ENCODE data around the gene ADGRL2. TPM values are rescaled to one million over a fixed set of nuclear protein-coding genes. Genes with fewer than 3 reads are reported as not detected.

ADGRL2 gene
- total RNA-seq, 4 donors from 2014 or later = 110 to 180 (median 154) TPM

DNA sequence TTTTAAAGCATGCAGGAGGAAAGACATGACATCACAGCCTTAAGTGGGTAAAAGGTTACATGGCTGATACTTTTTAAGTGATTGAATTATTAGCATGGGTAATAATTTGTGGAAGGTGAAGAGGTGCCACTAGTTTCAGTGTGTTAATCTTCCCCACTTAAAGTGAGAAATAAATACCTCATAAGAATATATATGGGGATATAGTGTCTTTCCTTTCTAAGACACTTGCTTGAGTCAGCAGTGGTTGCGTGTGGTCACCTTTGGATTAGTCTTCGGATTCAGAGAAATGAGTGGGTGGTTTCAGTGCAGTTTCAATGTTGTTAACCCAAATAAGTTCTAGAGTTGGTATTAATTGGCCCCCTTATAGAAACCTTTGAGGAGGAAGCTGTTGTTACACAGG lies 94.1 kb downstream of the ADGRL2 start:
- H3K4me1 ChIP-seq = peaks cover 23 to 28% of the 10 kb centered on the region in 2 donors
- no peak for DNase-seq
- intact Hi-C loops (cut with DNase I) = no loop called here
- 83 to 97% methylated on average over 2 of the region's 2 CpGs for WGBS, 2 donors
- no peaks in the 10 kb centered on the region for H3K36me3 ChIP-seq
- H3K9me3 ChIP-seq = no peaks in the 10 kb centered on the region
- H3K27ac ChIP-seq = no peak overlapping the region
- H3K27me3 ChIP-seq = no peaks in the 10 kb centered on the region
- H3K4me3 ChIP-seq (replicated peaks in 1 of 3) = no peak overlapping the region
- TF ChIP-seq POLR2A (IDR thresholded peaks at IDR 0.05) = no peak
- TF ChIP-seq, protein P1, sequence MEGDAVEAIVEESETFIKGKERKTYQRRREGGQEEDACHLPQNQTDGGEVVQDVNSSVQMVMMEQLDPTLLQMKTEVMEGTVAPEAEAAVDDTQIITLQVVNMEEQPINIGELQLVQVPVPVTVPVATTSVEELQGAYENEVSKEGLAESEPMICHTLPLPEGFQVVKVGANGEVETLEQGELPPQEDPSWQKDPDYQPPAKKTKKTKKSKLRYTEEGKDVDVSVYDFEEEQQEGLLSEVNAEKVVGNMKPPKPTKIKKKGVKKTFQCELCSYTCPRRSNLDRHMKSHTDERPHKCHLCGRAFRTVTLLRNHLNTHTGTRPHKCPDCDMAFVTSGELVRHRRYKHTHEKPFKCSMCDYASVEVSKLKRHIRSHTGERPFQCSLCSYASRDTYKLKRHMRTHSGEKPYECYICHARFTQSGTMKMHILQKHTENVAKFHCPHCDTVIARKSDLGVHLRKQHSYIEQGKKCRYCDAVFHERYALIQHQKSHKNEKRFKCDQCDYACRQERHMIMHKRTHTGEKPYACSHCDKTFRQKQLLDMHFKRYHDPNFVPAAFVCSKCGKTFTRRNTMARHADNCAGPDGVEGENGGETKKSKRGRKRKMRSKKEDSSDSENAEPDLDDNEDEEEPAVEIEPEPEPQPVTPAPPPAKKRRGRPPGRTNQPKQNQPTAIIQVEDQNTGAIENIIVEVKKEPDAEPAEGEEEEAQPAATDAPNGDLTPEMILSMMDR (IDR thresholded peaks at IDR 0.05) = no peak

DNA sequence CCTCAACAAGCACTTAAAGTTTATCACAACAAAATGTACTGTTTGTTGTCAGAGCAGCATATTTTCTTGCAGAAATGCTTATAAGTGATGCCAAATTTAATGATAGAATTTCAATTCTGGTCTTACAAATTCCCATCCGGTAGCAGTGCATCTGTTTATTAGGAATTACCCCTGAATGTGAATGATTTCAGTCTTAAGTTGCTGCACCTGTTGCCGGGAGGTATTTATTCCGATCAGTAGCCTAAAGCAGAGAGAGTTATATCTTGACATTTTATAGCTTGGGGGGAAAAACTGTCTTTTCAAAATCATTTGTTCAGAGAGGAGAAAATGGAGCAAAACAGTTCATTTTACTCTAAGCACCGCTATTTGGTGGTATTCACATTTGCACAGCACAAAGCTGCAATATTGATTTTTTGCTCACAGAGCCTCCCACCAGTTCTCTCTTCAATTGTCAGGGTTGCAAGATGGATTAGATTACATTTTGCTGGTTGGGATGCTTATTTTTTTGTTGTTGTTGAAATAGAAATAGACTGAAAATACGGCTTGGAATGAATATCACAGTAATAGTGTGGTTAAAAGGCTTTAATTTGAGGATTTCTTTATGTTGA lies 98.6 kb downstream of the ADGRL2 start:
- no peak for DNase-seq
- no peak for TF ChIP-seq POLR2A (IDR thresholded peaks at IDR 0.05)
- TF ChIP-seq, protein P1 (IDR thresholded peaks at IDR 0.05) = no peak
- Histone ChIP-seq H3K9me3 (no peaks in the 10 kb centered on the region), H3K27me3 (no peaks in the 10 kb centered on the region), H3K27ac (no peak overlapping the region), H3K4me3 (replicated peaks in 1 of 3) (no peak overlapping the region), H3K36me3 (no peaks in the 10 kb centered on the region), H3K4me1 (peaks cover 18% of the 10 kb centered on the region in 2 donors)
- WGBS, 2 donors = 85 to 93% methylated on average over 5 of the region's 5 CpGs
- intact Hi-C loops (cut with DNase I) = no loop called here

DNA sequence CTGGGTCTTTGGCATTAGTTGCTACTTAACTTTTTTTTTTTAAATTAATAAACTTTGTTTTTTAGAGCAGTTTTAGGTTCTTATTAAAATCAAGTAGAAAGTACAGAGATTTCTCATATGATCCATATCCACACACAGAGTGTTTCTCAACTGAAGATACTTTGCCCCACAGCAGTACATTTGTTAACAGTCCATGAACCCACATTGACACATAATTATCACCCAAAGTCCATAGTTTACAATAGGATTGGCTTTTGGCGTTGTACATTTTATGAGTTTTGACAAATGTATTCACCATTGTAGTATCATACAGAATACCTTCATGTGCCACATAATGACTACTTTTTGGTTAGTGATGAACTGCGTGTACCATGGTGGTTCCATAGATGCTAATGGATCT lies 106.8 kb downstream of the ADGRL2 start:
- WGBS, 2 donors = 98 to 100% methylated on average over 2 of the region's 2 CpGs
- H3K27ac ChIP-seq = no peak overlapping the region
- DNase-seq = no peak
- no peaks in the 10 kb centered on the region for H3K9me3 ChIP-seq
- intact Hi-C loops (cut with DNase I) = no loop called here
- TF ChIP-seq POLR2A (IDR thresholded peaks at IDR 0.05) = no peak
- TF ChIP-seq, protein P1 (IDR thresholded peaks at IDR 0.05) = no peak
- H3K27me3 ChIP-seq = no peaks in the 10 kb centered on the region
- H3K36me3 ChIP-seq = peaks cover 0 to 4% of the 10 kb centered on the region in 2 donors
- no peak overlapping the region for H3K4me3 ChIP-seq (replicated peaks in 1 of 3)
- H3K4me1 ChIP-seq = no peaks in the 10 kb centered on the region

DNA sequence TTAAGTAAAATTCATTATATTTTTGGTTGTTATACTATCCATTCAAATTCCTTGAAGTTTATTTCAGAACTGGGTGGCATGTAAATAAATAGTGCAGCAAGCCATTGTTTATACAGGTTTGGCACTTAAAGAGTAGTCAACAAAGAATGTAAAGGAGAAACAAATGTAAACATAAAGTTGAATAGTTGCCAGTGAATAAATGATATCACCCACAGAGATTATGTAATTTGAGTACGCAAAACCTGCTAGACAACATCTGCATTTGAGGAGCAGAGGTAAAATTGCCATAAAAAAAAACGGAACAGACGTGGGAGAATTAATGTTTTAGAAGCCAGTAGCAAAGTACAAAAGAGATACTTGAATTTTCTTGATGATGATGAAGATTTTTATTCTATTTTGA lies 111.6 kb downstream of the ADGRL2 start:
- 86 to 87% methylated on average over 3 of the region's 3 CpGs for WGBS, 2 donors
- H3K4me3 ChIP-seq (replicated peaks in 1 of 3) = no peak overlapping the region
- TF ChIP-seq, protein P1 (IDR thresholded peaks at IDR 0.05) = no peak
- TF ChIP-seq POLR2A (IDR thresholded peaks at IDR 0.05) = no peak

DNA sequence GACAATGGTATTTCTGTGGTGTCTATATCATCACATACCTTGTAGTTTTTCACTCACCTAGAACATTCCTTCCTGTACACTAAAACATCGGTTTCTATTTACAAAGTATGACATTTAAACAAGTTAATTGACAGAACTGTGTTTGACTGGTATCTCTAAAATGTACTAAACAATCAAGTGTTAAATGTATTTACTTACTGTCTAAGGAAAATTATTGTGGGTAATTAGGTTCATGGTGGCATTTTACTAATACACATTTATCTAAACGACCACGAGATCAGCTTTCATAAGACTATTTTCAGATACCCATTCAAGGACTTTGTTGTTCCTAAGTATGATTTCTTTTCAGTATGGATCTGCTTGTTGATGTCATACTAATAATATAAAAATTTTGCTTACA lies 115.2 kb downstream of the ADGRL2 start:
- TF ChIP-seq POLR2A (IDR thresholded peaks at IDR 0.05) = no peak
- TF ChIP-seq, protein P1 (IDR thresholded peaks at IDR 0.05) = no peak
- Histone ChIP-seq H3K36me3 (no peaks in the 10 kb centered on the region), H3K27me3 (no peaks in the 10 kb centered on the region), H3K27ac (no peak overlapping the region), H3K4me3 (replicated peaks in 1 of 3) (no peak overlapping the region), H3K4me1 (peaks cover 6 to 11% of the 10 kb centered on the region in 2 donors), H3K9me3 (no peaks in the 10 kb centered on the region)
- DNase-seq = no peak
- intact Hi-C loops (cut with DNase I) = no loop called here
- 88 to 91% methylated on average over 3 of the region's 3 CpGs for WGBS, 2 donors

More for the DNA sequence above, 111.6 kb downstream of the ADGRL2 start:
- no peak for DNase-seq
- H3K4me1 ChIP-seq = no peaks in the 10 kb centered on the region
- H3K36me3 ChIP-seq = peaks cover 0 to 4% of the 10 kb centered on the region in 2 donors
- intact Hi-C loops (cut with DNase I) = no loop called here
- H3K9me3 ChIP-seq = no peaks in the 10 kb centered on the region
- H3K27me3 ChIP-seq = no peaks in the 10 kb centered on the region
- no peak overlapping the region for H3K27ac ChIP-seq
